Spleen (tissue), 7 donors: ENCODE data around the gene NPRL2.

Experiments
- CTCF ChIP-seq, 11 experiments: fragments of 200-600 bp in 7 of 11; fragments of 450-650 bp in 4 of 11; sonication (generic) in 4 of 11; IDR thresholded peaks in 8 of 11; conservative IDR thresholded peaks in 3 of 11; 1 replicate in 7 of 11; 2 replicates in 4 of 11; pipeline versions ENCODE4 v1.4.0 to v1.8.0; 2016 to 2021; ENCODE audit warnings: antibody characterized with exemption in 11 of 11, inconsistent platforms in 4 of 11, mild to moderate bottlenecking in 1 of 11
- POLR2A ChIP-seq, 3 donors: fragments of 450-650 bp; IDR thresholded peaks; one replicate each; pipeline ENCODE4 v1.5.1; 2017; ENCODE audit warnings: antibody characterized with exemption in 3 of 3, mild to moderate bottlenecking in 1 of 3
- POLR2AphosphoS5 ChIP-seq, 3 donors: sonication (generic); formaldehyde crosslinking; IDR thresholded peaks; one replicate each; pipeline ENCODE4 v1.5.1; 2017; ENCODE audit warnings: antibody characterized with exemption in 3 of 3
- donor health status: DM: no; HTN: no; CAD: no; lungs with moderate emphysema.
- donor health status: DM: no; HTN: no; CAD: no.
- donor health status: DM: no; HTN: no; CAD: no.

GRCh38 chr3:50314816-50315215 lies 35.8 kb downstream of the NPRL2 start:
- TF ChIP-seq CTCF (IDR thresholded peaks at IDR 0.05 in 8 of 11, conservative IDR thresholded peaks at IDR 0.05 in 3 of 11) (no peak), POLR2A (IDR thresholded peaks at IDR 0.05) (no peak), POLR2AphosphoS5 (IDR thresholded peaks at IDR 0.05) (peak in 2 of 3 donors; percentile 48 to 67)
